K562 (cell line): ENCODE results near the gene SPNS1.

Source experiments
- BCLAF1 ChIP-seq, 2 experiments: fragments of 450-650 bp in 1 of 2; IDR thresholded peaks; 2 replicates each; pipeline ENCODE4 v1.6.1; 2011 to 2017; ENCODE audit warnings: low read depth in 2 of 2, antibody characterized with exemption in 1 of 2, borderline replicate concordance in 1 of 2, low read length in 1 of 2, mild to moderate bottlenecking in 1 of 2, mixed read lengths in 1 of 2; ENCODE audit not compliant: control insufficient read depth in 1 of 2
- CTCF ChIP-seq, 3 experiments: IDR thresholded peaks in 2 of 3; conservative IDR thresholded peaks in 1 of 3; 2 replicates each; pipeline ENCODE4 v1.5.1; 2011 to 2012; ENCODE audit warnings: low read length in 3 of 3, mild to moderate bottlenecking in 3 of 3, control low read depth in 2 of 3, improper control_type of control experiment in 1 of 3, inconsistent platforms in 1 of 3, low read depth in 1 of 3, mixed read lengths in 1 of 3, moderate library complexity in 1 of 3; ENCODE audit not compliant: insufficient read depth in 2 of 3
- FOSL1 ChIP-seq: fragments of 200-800 bp; sonication (Bioruptor generic); conservative IDR thresholded peaks from 2 replicates; pipeline ENCODE4 v1.6.1; 2016; ENCODE audit warnings: missing genetic modification characterization, missing compliant biosample characterization
- FOXJ3 ChIP-seq: sonication (generic); formaldehyde crosslinking; IDR thresholded peaks from 2 replicates; pipeline ENCODE4 v1.4.0; 2020; ENCODE audit warnings: mild to moderate bottlenecking, missing genetic modification reagents
- HDAC2 ChIP-seq: fragments of 450-650 bp; IDR thresholded peaks from 2 replicates; pipeline ENCODE4 v1.6.1; 2016; ENCODE audit warnings: mild to moderate bottlenecking
- HDAC6 ChIP-seq: IDR thresholded peaks from 2 replicates; pipeline ENCODE4 v1.6.1; 2012; ENCODE audit warnings: low read depth, mild to moderate bottlenecking, control low read depth, inconsistent platforms, low read length, moderate library complexity
- KLF1 ChIP-seq: fragments of 450-650 bp; IDR thresholded peaks from 2 replicates; pipeline ENCODE4 v1.6.1; 2016; ENCODE audit warnings: missing genetic modification characterization, missing compliant biosample characterization
- REST ChIP-seq, 2 experiments: fragments of 450-650 bp; formaldehyde crosslinking in 1 of 2; IDR thresholded peaks; 2 replicates each; pipeline versions ENCODE4 v1.4.0 to v1.6.1; 2014 to 2020; ENCODE audit warnings: mild to moderate bottlenecking in 2 of 2, borderline replicate concordance in 1 of 2, low read depth in 1 of 2
- ZFP36 ChIP-seq: fragments of 150-350 bp; IDR thresholded peaks from 2 replicates; pipeline ENCODE4 v1.6.1; 2018; ENCODE audit warnings: low read length, low read depth; ENCODE audit not compliant: partially characterized antibody
- ZKSCAN1 ChIP-seq: fragments of 150-350 bp; IDR thresholded peaks from 2 replicates; pipeline ENCODE4 v1.6.1; 2016; ENCODE audit warnings: low read depth, low read length
- ZNF12 ChIP-seq: sonication (generic); formaldehyde crosslinking; IDR thresholded peaks from 2 replicates; pipeline ENCODE4 v1.4.0; 2020; ENCODE audit warnings: mild to moderate bottlenecking, missing genetic modification reagents
- ZNF699 ChIP-seq: fragments of 250-450 bp; sonication (Bioruptor Pico); IDR thresholded peaks from 2 replicates; pipeline ENCODE4 v1.8.0; 2021; ENCODE audit warnings: mild to moderate bottlenecking, moderate library complexity; ENCODE audit not compliant: insufficient replicate concordance
- ZNF785 ChIP-seq: fragments of 250-450 bp; sonication (Bioruptor Pico); IDR thresholded peaks from 2 replicates; pipeline ENCODE4 v1.4.0; 2020; ENCODE audit warnings: mild to moderate bottlenecking

- TF ChIP-seq HDAC6 (no peak), ZNF12 (no peak), ZFP36 (no peak), BCLAF1 (IDR thresholded peaks at IDR 0.05; ENCODE audit: borderline replicate concordance in 1 of 2, control insufficient read depth in 1 of 2, low read depth in 2 of 2, low read length in 1 of 2) (no peak), FOXJ3 (CRISPR knock-in tag) (no peak), ZKSCAN1 (no peak), REST (IDR thresholded peaks at IDR 0.05; ENCODE audit: borderline replicate concordance) (peak; percentile 38; the same call in 1 of the 2 replicates), REST (CRISPR knock-in tag; IDR thresholded peaks at IDR 0.05; ENCODE audit: low read depth) (no peak), CTCF (IDR thresholded peaks at IDR 0.05 in 2 of 3, conservative IDR thresholded peaks at IDR 0.05 in 1 of 3; ENCODE audit: insufficient read depth in 2 of 3, low read depth in 1 of 3, low read length in 3 of 3) (peak; percentile 72 to 82 (median 76)), KLF1 (tag) (no peak), ZNF699 (no peak), HDAC2 (no peak), ZNF785 (no peak), FOSL1 (tag) (no peak)
These were observed 556 bp upstream of the SPNS1 start for GRCh38 chr16:28974007-28974436.
